Right cardiac atrium (tissue), 5 donors: ENCODE results near the gene RYR2. TPM values are rescaled to one million over a fixed set of nuclear protein-coding genes. Genes with fewer than 3 reads are reported as not detected.
"Not testable (repeated sequence)": the region's sequence is repeated elsewhere in the genome, so short reads cannot be mapped to it uniquely, and the experiment has no call there.

Experiments used
- ATAC-seq, 2 donors: fragments of 200-7000 bp; cut with Tn5 transposase; one replicate each; pipeline versions ENCODE4 v1.8.0 to v1.9.1; 2020; ENCODE audit warnings: moderate library complexity in 2 of 2, mild to moderate bottlenecking in 1 of 2
- DNase-seq, 3 donors: peaks; one replicate each; pipeline ENCODE4 v3.0.0-alpha.2; 2020
- H3K27ac ChIP-seq: one replicate; pipeline ENCODE4 v1.5.1; 2013; ENCODE audit warnings: mild to moderate bottlenecking, low read length, control low read depth, moderate library complexity
- H3K27me3 ChIP-seq: one replicate; pipeline ENCODE4 v1.6.1; 2013; ENCODE audit not compliant: control insufficient read depth, insufficient read depth
- H3K4me1 ChIP-seq: one replicate; pipeline ENCODE4 v1.6.1; 2013; ENCODE audit warnings: low read length; ENCODE audit not compliant: control insufficient read depth, insufficient read depth
- H3K4me3 ChIP-seq: one replicate; pipeline ENCODE4 v1.5.1; 2013; ENCODE audit warnings: low read length, control low read depth
- H3K9me3 ChIP-seq: one replicate; pipeline ENCODE4 v1.6.1; 2013; ENCODE audit warnings: low read length; ENCODE audit not compliant: control insufficient read depth
- WGBS: extraction: QIAGEN DNeasy Blood & Tissue Kit; methylation state at CpG from one replicate; pipeline ENCODE4 v1.1.7; 2013; 5-methylcytosine and 5-hydroxymethylcytosine counted together
- intact Hi-C, 4 donors: fragments of 100-400 bp; cut with DNase I; formaldehyde crosslinking; loops; one replicate each; pipeline versions ENCODE4 v1.11.0 to v1.14.0; 2022 to 2023
- polyA plus RNA-seq: library from polyadenylated mRNA; stranded (reverse); fragments of 200-250 nt; gene quantifications from one replicate; pipeline ENCODE4 v1.2.3, GENCODE V29; 2013
- total RNA-seq, 4 donors: library from RNA; stranded (reverse); fragmentation: NEBNext Ultra II Directional; extraction: Animal tissue kit (Norgen Biotek cat#: 25700); gene quantifications; one replicate each; pipeline ENCODE4 v1.2.1, GENCODE V29; 2021
- donor health status: healthy with polysubstance abuse.
- donor health status: DM: no; HTN: yes; CAD: no.
- donor health status: DM: no; HTN: no; CAD: no.
- donor health status: DM: no; HTN: yes; CAD: no; lungs with severe emphysema.
- donor health status: DM: yes; HTN: yes; CAD: no.

RYR2 gene
- total and polyA plus RNA-seq, 5 donors = 166 to 716 (median 487) TPM

DNA sequence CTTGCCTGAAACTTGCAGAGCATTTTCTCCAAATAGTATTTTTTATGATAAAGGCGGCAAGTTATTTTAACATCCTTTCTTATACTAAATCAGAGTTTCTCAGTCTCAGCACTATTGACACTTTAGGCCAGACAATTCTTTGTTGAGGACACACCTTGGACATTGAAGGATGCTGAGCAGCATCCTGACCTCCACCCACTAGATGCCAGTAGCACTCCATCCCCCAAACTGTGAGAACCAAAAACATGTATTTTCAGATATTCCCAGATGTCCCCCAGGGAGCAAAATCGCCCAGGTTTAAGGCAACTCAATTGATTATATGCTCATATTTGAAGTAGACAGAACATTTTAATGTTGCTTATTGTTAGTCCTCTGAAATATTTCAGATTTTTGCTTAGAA, 549.4 kb downstream of the RYR2 start:
- H3K9me3 ChIP-seq = no peaks in the 10 kb centered on the region
- H3K4me1 ChIP-seq = no peaks in the 10 kb centered on the region
- no peaks in the 10 kb centered on the region for H3K27me3 ChIP-seq
- WGBS = 77% methylated on average over 2 of the region's 2 CpGs
- intact Hi-C loops = no loop called here
- H3K4me3 ChIP-seq = no peak overlapping the region
- no peak for ATAC-seq
- DNase-seq = no peak
- no peak overlapping the region for H3K27ac ChIP-seq

DNA sequence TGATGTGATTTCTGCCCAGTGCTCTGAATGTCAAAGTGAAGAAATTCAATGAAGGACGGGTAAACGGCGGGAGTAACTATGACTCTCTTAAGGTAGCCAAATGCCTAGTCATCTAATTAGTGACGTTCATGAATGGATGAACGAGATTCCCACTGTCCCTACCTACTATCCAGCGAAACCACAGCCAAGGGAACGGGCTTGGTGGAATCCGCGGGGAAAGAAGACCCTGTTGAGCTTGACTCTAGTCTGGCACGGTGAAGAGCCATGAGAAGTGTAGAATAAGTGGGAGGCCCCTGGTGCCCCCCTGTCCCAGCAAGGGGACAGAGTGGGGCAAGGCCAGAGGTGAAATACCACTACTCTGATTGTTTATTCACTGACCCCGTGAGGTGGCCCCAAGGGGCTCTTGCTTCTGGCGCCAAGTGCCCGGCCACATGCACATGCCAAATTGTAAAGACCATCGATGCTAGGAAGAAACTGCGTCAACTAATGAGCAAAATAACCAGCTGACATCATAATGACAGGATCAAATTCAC, 561.1 kb downstream of the RYR2 start:
- H3K4me1 ChIP-seq, H3K27me3 ChIP-seq, intact Hi-C loops, H3K9me3 ChIP-seq, DNase-seq, H3K27ac ChIP-seq, H3K4me3 ChIP-seq: not testable (repeated sequence)
- ATAC-seq = peak in 1 of 2 donors; percentile 21
- 84% methylated on average over 15 of the region's 15 CpGs for WGBS

DNA sequence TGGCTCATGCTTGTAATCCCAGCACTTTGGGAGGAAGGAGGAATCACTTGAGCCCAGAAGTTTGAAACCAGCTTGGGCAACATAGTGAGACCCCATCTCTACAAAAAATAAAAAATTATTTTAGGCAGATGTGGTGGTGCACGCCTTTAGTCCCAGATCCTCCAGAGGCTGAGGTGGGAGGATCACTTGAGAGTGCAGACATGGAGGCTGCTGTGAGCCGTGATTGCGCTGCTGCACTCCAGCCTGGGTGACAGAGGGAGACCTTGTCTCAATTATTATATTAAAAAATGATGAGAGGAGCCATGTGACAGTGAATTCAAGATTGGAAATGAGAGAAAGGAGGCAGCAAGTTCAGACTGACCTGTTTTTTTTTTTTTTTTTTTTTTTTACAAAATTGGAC, 566.4 kb downstream of the RYR2 start:
- Histone ChIP-seq H3K4me1 (no peaks in the 10 kb centered on the region), H3K27me3 (no peaks in the 10 kb centered on the region), H3K9me3 (no peaks in the 10 kb centered on the region), H3K4me3 (no peak overlapping the region), H3K27ac (no peak overlapping the region)
- WGBS = 81% methylated on average over 3 of the region's 3 CpGs
- intact Hi-C loops = no loop called here
- DNase-seq = no peak
- ATAC-seq = peak in 1 of 2 donors; percentile 48

DNA sequence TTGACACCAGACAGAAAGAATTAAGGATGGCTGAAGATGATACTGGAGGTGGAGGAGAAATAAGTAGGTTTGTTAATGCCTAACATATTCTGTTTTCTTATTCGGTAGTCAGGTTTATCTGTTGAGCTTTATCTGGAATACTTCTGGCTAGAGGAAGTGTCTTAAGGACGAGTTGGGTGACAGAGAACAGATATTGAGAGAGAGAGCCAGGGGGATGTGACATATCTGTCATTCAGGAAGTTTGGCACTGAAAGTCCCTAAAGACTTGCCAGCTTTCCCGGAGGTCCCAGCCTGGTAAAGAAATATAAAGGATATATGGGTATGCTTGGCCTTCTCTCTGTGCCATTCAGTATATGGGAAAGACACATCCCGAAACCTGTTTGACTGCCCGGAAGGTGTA, 568.2 kb downstream of the RYR2 start:
- Histone ChIP-seq H3K9me3 (no peaks in the 10 kb centered on the region), H3K4me3 (no peak overlapping the region), H3K27me3 (no peaks in the 10 kb centered on the region), H3K27ac (no peak overlapping the region), H3K4me1 (no peaks in the 10 kb centered on the region)
- ATAC-seq = peak; percentile 36 to 67
- WGBS = 48% methylated on average over 5 of the region's 5 CpGs
- no peak for DNase-seq
- intact Hi-C loops = no loop called here

DNA sequence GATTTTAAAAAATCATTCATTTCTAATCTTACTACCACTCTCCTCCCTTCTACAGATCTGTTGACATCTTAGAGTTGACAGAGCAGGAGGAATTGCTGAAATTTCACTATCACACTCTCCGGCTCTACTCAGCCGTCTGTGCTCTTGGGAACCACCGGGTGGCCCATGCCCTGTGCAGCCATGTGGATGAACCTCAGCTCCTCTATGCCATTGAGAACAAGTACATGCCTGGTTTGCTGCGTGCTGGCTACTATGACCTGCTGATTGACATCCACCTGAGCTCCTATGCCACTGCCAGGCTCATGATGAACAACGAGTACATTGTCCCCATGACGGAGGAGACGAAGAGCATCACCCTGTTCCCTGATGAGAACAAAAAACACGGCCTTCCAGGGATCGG, 572.0 kb downstream of the RYR2 start:
- intact Hi-C loops = no loop called here
- H3K27me3 ChIP-seq = no peaks in the 10 kb centered on the region
- H3K27ac ChIP-seq = no peak overlapping the region
- ATAC-seq = peak in 1 of 2 donors; percentile 12
- 69% methylated on average over 9 of the region's 9 CpGs for WGBS
- H3K9me3 ChIP-seq = no peaks in the 10 kb centered on the region
- H3K4me3 ChIP-seq = no peak overlapping the region
- no peak for DNase-seq
- no peaks in the 10 kb centered on the region for H3K4me1 ChIP-seq

DNA sequence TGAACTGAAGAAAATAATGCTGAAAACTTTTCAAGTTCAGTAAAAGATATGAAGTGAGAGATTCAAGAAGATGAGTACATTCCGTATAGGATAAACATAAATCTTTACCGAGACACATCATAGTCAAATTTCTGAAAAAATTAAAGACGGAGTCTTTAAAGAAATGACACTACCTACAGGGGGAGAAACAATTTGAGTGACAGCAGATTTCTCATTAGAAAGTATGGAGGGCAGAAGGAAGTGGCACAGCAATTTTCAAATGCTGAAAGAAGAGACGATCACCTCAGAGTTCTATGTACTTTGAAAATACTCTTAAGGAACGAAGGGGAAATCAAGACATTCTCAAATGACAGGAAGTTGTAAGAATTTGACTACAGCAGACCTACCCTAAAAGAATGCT, 577.6 kb downstream of the RYR2 start:
- intact Hi-C loops = no loop called here
- Histone ChIP-seq H3K27me3 (no peaks in the 10 kb centered on the region), H3K4me3 (no peak overlapping the region), H3K4me1 (no peaks in the 10 kb centered on the region), H3K9me3 (no peaks in the 10 kb centered on the region), H3K27ac (no peak overlapping the region)
- WGBS = 93% methylated on average over 5 of the region's 5 CpGs
- DNase-seq (no peak), ATAC-seq (no peak)

DNA sequence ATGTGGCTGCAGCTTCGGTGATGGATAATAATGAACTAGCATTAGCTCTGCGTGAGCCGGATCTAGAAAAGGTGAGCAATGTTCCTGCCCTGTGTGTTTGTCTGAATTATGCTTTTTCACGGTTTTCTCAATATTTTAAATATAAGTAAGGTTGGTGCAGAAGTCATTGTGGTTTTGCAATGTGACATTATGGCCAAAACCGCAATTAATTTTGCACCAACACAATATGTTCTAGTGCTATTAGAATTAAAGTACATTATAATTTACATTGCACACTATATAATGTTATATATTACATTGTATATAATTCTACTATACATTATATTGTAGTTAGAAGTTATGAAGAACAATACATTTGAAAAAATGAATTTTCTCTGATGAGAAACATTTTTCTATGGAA, 592.9 kb downstream of the RYR2 start:
- ATAC-seq = no peak
- WGBS = 83% methylated on average over 5 of the region's 5 CpGs
- Histone ChIP-seq H3K4me3 (no peak overlapping the region), H3K27ac (no peak overlapping the region), H3K4me1 (no peaks in the 10 kb centered on the region), H3K9me3 (no peaks in the 10 kb centered on the region), H3K27me3 (no peaks in the 10 kb centered on the region)
- intact Hi-C loops = no loop called here
- DNase-seq = no peak

DNA sequence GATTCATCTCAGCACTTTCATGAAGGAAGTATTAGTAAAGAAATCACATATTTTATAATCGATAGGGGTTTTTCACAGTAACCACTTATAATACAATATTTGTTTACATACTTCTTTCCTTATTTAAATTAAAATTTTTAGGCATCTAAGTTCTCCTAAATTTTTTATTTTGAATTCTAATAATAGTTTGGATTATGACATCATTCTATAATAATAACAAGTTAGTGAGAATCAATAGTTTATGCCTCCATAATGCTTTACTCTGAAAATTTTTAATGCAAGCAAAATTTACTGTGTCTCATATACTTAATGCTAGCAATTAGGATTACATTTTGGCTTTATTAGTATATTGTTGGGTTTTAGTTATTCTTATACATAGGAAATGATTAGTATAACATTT, 596.6 kb downstream of the RYR2 start:
- Histone ChIP-seq H3K4me3 (no peak overlapping the region), H3K27ac (no peak overlapping the region), H3K9me3 (no peaks in the 10 kb centered on the region), H3K4me1 (no peaks in the 10 kb centered on the region), H3K27me3 (no peaks in the 10 kb centered on the region)
- 87% methylated on average over 1 of the region's 1 CpG for WGBS
- DNase-seq = no peak
- intact Hi-C loops = no loop called here
- ATAC-seq = no peak

DNA sequence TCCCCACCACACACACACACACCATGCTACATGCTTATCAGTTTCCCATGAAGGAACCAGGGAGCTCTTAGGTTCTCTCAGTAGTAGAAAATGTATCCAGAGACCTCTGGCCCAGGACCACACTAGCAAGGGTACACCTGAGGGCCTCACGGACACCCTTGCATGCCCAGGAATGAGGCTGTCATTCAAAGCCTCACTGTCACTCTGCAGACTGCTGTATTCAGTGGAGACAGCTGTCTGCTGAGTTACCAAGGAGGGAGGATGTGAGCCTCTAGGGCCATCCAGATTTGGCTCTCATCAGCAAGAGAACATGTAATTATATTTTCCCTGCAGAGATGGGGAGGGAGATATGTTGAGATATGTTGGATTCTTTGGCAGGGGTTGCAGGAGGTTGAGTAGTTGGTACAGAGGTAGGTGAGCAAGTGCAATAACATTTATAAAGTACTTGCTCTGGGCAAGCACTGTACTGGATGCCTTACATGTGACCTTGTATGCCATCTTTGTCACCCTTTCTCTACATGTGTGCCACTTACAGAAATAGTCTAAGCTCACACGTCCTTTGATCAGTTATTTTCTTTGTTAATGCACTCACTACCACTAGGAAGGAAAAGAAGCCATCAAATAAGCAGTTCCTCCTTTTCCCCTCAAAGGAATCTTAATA, 598.2 kb downstream of the RYR2 start:
- Histone ChIP-seq H3K4me1 (no peaks in the 10 kb centered on the region), H3K27ac (peak overlapping the region; percentile 58), H3K27me3 (no peaks in the 10 kb centered on the region), H3K9me3 (no peaks in the 10 kb centered on the region), H3K4me3 (no peak overlapping the region)
- intact Hi-C loops = no loop called here
- WGBS = 56% methylated on average over 2 of the region's 2 CpGs
- peak; percentile 67 to 70 for ATAC-seq
- DNase-seq = no peak

DNA sequence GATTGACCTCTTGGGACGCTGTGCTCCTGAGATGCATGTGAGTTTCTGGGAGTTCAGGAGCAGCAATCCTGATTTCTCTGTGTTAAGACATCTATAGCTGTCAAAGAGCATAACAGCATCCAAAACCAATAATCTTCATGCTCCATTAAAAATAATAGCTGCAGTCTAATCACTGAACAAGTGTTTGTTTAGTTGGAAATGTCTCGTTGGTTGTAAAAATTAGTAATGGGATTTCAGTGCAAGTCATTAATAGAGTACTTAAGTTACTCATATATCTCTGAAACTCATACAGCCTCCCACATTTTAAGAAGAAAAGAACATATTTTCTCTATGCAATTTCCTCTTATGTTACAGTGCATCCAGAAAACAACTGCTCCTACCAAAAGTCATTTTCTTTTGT, 599.0 kb downstream of the RYR2 start:
- Histone ChIP-seq H3K9me3 (no peaks in the 10 kb centered on the region), H3K27me3 (no peaks in the 10 kb centered on the region), H3K27ac (no peak overlapping the region), H3K4me3 (no peak overlapping the region), H3K4me1 (no peaks in the 10 kb centered on the region)
- 62% methylated on average over 2 of the region's 2 CpGs for WGBS
- no peak for ATAC-seq
- intact Hi-C loops = no loop called here
- DNase-seq = no peak

DNA sequence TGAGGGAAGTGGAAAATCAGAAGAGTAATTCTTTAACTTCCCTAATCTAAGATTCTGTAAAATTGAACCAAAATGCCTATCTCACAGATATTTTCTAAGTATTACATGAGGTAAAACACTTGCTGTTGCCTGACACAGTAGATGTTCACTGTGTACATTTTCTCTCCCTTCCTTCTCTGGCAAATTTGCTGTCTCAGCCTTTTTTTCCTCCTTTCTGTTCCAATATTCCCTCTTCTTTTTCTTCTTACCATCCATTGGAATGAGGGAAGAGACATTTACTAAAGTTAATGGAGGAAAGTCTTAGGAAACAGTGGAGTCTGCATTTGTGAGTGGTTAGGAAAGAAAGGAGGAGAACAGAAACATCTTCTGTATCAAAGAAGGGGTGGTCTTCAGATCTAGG, 608.8 kb downstream of the RYR2 start:
- DNase-seq = no peak
- no peaks in the 10 kb centered on the region for H3K9me3 ChIP-seq
- no peak for ATAC-seq
- no peak overlapping the region for H3K27ac ChIP-seq
- H3K27me3 ChIP-seq = no peaks in the 10 kb centered on the region
- H3K4me3 ChIP-seq = no peak overlapping the region
- intact Hi-C loops = no loop called here
- H3K4me1 ChIP-seq = no peaks in the 10 kb centered on the region

DNA sequence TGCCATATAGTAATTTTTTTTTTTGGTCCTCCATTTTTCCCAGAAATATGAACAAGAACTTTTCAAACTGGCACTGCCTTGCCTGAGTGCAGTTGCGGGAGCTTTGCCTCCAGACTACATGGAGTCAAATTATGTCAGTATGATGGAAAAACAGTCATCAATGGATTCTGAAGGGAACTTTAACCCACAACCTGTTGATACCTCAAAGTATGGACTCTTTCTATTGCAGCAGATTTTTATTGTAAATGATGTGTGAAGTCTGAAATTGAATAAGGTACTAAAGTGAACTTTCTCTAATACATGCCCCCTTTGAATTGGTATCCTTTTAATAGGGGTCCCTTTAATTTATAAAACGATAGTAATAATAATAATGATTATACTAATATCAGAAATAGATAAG, 613.8 kb downstream of the RYR2 start:
- intact Hi-C loops = no loop called here
- WGBS = 62% methylated on average over 2 of the region's 2 CpGs
- no peaks in the 10 kb centered on the region for H3K27me3 ChIP-seq
- H3K4me1 ChIP-seq = no peaks in the 10 kb centered on the region
- no peak overlapping the region for H3K4me3 ChIP-seq
- DNase-seq (no peak), ATAC-seq (no peak)
- no peak overlapping the region for H3K27ac ChIP-seq
- H3K9me3 ChIP-seq = no peaks in the 10 kb centered on the region
